Endothelial cell of umbilical vein (primary cell): ENCODE results near the gene USP6NL. TPM values are rescaled to one million over a fixed set of nuclear protein-coding genes. Genes with fewer than 3 reads are reported as not detected.

Experiments
- BruUV-seq: library from RNA; stranded (reverse); fragments of 400-500 nt; replicated peaks from 2 replicates; lab custom pipeline; 2021; lab: Mats Ljungman, UMichigan
- CTCF ChIA-PET: fragments of 300-600, 350-600 bp; sonication (Branson Sonifier 250); formaldehyde crosslinking; loops from one replicate; lab custom pipeline; 2021; ENCODE audit warnings: antibody characterized with exemption, inconsistent platforms; lab: Charles Lee
- POLR2A ChIA-PET: fragments of 300-600, 350-600 bp; sonication (Branson Sonifier 250); formaldehyde crosslinking; loops from one replicate; lab custom pipeline; 2021; ENCODE audit warnings: antibody characterized with exemption, inconsistent platforms; lab: Charles Lee
- DNase-seq: peaks from one replicate; pipeline ENCODE4 v3.0.0-alpha.2; 2011; ENCODE audit warnings: low read depth, low spot score
- FAIRE-seq: peaks from 2 replicates; lab custom pipeline; 2011; peaks lifted over from hg19 to GRCh38; lab: Jason Lieb, UNC
- H2AFZ ChIP-seq: 2 replicates; pipeline ENCODE4 v1.6.0; 2012; ENCODE audit warnings: low read depth, low read length, control low read depth, inconsistent platforms
- H3K27ac ChIP-seq: 2 replicates; pipeline ENCODE4 v1.5.1; 2011; ENCODE audit warnings: low read depth, mild to moderate bottlenecking, control low read depth, low read length, moderate library complexity; ENCODE audit not compliant: insufficient read depth
- H3K27me3 ChIP-seq, 2 experiments: 2 replicates each; pipeline versions ENCODE4 v1.6.0 to v1.6.1; 2011; ENCODE audit warnings: low read length in 2 of 2, mixed read lengths in 1 of 2; ENCODE audit not compliant: control insufficient read depth in 2 of 2, insufficient read depth in 2 of 2
- H3K36me3 ChIP-seq, 2 experiments: 2 replicates in 1 of 2; 3 replicates in 1 of 2; pipeline ENCODE4 v1.5.1; 2011; ENCODE audit warnings: low read length in 2 of 2, mild to moderate bottlenecking in 1 of 2, moderate library complexity in 1 of 2; ENCODE audit not compliant: control insufficient read depth in 2 of 2, insufficient read depth in 2 of 2; ENCODE audit errors: extremely low read depth in 1 of 2
- H3K4me1 ChIP-seq: 3 replicates; pipeline ENCODE4 v1.5.1; 2011; ENCODE audit warnings: mild to moderate bottlenecking, low read length; ENCODE audit not compliant: control insufficient read depth, insufficient read depth; ENCODE audit errors: extremely low read depth
- H3K4me2 ChIP-seq: 2 replicates; pipeline ENCODE4 v1.6.1; 2011; ENCODE audit warnings: low read length, control low read depth, mixed read lengths; ENCODE audit not compliant: insufficient read depth
- H3K4me3 ChIP-seq, 3 experiments: fragments of 200-600 bp in 1 of 3; sonication (generic), shearing (Covaris generic) in 1 of 3; replicated peaks in 1 of 3; 2 replicates each; pipeline ENCODE4 v1.5.1; 2011 to 2016; ENCODE audit warnings: control low read depth in 3 of 3, low read length in 3 of 3, mild to moderate bottlenecking in 2 of 3, inconsistent platforms in 1 of 3, low read depth in 1 of 3, moderate library complexity in 1 of 3; ENCODE audit not compliant: insufficient read depth in 1 of 3
- H3K79me2 ChIP-seq: 2 replicates; pipeline ENCODE4 v1.6.0; 2012; ENCODE audit warnings: low read length, inconsistent platforms; ENCODE audit not compliant: control insufficient read depth, insufficient read depth
- H3K9ac ChIP-seq: replicated peaks from 2 replicates; pipeline ENCODE3; 2011; ENCODE audit warnings: low read length, control low read depth; ENCODE audit not compliant: insufficient read depth; ENCODE audit errors: extremely low read depth
- H3K9me1 ChIP-seq: replicated peaks from 3 replicates; pipeline ENCODE4 v1.6.0; 2011; ENCODE audit warnings: mild to moderate bottlenecking, low read length; ENCODE audit not compliant: control insufficient read depth, insufficient read depth; ENCODE audit errors: extremely low read depth
- H3K9me3 ChIP-seq: replicated peaks from 2 replicates; pipeline ENCODE4 v1.5.1; 2012; ENCODE audit warnings: low read length, inconsistent platforms; ENCODE audit not compliant: control insufficient read depth, insufficient read depth
- H4K20me1 ChIP-seq: replicated peaks from 2 replicates; pipeline ENCODE3; 2011; ENCODE audit warnings: mild to moderate bottlenecking, low read length; ENCODE audit not compliant: control insufficient read depth, insufficient read depth; ENCODE audit errors: extremely low read depth
- EZH2 ChIP-seq: IDR thresholded peaks from 2 replicates; pipeline ENCODE4 v1.6.1; 2012; ENCODE audit warnings: borderline replicate concordance, low read depth, mild to moderate bottlenecking, moderate library complexity, low read length, inconsistent platforms; ENCODE audit not compliant: severe bottlenecking
- FOS ChIP-seq: IDR thresholded peaks from 2 replicates; pipeline ENCODE4 v1.6.1; 2011; ENCODE audit warnings: mild to moderate bottlenecking, low read length, moderate library complexity, borderline replicate concordance; ENCODE audit not compliant: insufficient read depth
- GATA2 ChIP-seq: IDR thresholded peaks from 2 replicates; pipeline ENCODE4 v1.7.0; 2011; ENCODE audit warnings: low read depth, mild to moderate bottlenecking, moderate library complexity, mixed read lengths, low read length; ENCODE audit not compliant: insufficient read length, insufficient read depth
- JUN ChIP-seq: IDR thresholded peaks from 2 replicates; pipeline ENCODE4 v1.6.1; 2011; ENCODE audit warnings: borderline replicate concordance, low read depth; ENCODE audit not compliant: insufficient read length, insufficient read depth
- MYC ChIP-seq: IDR thresholded peaks from one replicate; pipeline ENCODE4 v1.6.1; 2011; ENCODE audit warnings: mild to moderate bottlenecking, low read depth, low read length
- POLR2A ChIP-seq: IDR thresholded peaks from 2 replicates; pipeline ENCODE4 v1.6.1; 2012; ENCODE audit warnings: low read depth, mild to moderate bottlenecking, control low read depth, low read length
- POLR2AphosphoS5 ChIP-seq: IDR thresholded peaks from 2 replicates; pipeline ENCODE4 v1.6.1; 2012; ENCODE audit warnings: low read depth, mild to moderate bottlenecking, control low read depth, low read length, moderate library complexity; ENCODE audit not compliant: insufficient read depth
- dilution Hi-C: fragments of 300-500 bp; cut with MboI; formaldehyde crosslinking; loops from one replicate; pipeline ENCODE4 v1.15.0; 2019; ENCODE audit warnings: low sequenced_read_pairs; ENCODE audit not compliant: extremely low pct_ligation_motif_present
- intact Hi-C: fragments of 100-400 bp; cut with micrococcal nuclease; formaldehyde crosslinking; loops from one replicate; pipeline ENCODE4 v1.10.0; 2022
- polyA plus RNA-seq, 4 experiments: library from polyadenylated mRNA; depleted of rRNA in 3 of 4; stranded (reverse) in 3 of 4; unstranded in 1 of 4; fragments of >200 nt; gene quantifications; 2 replicates each; pipeline versions ENCODE4 v1.2.1 to v1.2.3, GENCODE V29; 2011 to 2012; ENCODE audit warnings: missing spikeins in 1 of 4
- total RNA-seq: library from RNA; stranded (reverse); gene quantifications from 2 replicates; pipeline ENCODE4 v1.2.3, GENCODE V29; 2021
- TF ChIP-seq, protein P1 (sequence below), 2 donors: IDR thresholded peaks; 1 replicate in 1 of 2; 2 replicates in 1 of 2; pipeline ENCODE4 v1.5.1; 2011; ENCODE audit warnings: low read length in 2 of 2, mild to moderate bottlenecking in 2 of 2, moderate library complexity in 2 of 2, control low read depth in 1 of 2, inconsistent platforms in 1 of 2, low read depth in 1 of 2; ENCODE audit not compliant: insufficient read depth in 1 of 2; ENCODE audit errors: extremely low read depth in 1 of 2
- TF ChIP-seq, protein P2 (sequence below): IDR thresholded peaks from 2 replicates; pipeline ENCODE4 v1.6.1; 2011; ENCODE audit not compliant: insufficient read depth, insufficient read length

USP6NL gene
- total and polyA plus RNA-seq, 2 donors (not counting 3 experiments of a cell fraction or from before 2014, with no cell fraction given): 13.5 to 29.2 TPM

DNA sequence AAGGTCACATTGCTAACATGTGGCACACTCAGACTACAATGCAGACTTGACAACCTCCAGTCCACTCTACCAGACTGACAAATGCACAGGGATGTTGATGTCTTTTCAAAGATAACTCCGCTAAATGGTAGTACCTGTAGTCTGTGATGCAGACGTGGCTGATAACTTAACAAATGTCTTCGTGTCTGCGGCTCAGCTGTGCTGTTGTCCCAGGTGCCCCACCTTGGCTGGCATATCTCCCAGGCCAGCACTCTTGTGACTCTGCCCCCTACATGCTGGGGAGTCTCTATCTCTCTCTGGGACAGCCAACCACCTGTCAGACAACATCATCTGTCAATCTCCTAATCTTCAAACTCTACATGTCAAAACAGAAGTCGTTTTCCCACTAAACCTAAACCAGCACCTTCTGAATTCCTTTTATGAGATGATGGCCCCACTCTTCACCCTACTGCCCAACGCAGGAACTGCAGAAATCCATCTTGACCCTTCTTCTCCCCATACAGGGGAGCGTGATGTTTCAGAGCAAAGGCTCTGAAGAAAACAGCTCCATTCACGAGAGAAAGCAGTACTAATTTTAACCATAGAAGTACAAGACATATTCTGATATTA lies 156.4 kb downstream of the USP6NL start:
- no peaks in the 10 kb centered on the region for H3K79me2 ChIP-seq
- no peak overlapping the region for H3K27ac ChIP-seq
- no peak overlapping the region for H3K4me3 ChIP-seq
- H3K9me3 ChIP-seq: no peaks in the 10 kb centered on the region
- no peak for TF ChIP-seq POLR2AphosphoS5
- TF ChIP-seq, protein P1, sequence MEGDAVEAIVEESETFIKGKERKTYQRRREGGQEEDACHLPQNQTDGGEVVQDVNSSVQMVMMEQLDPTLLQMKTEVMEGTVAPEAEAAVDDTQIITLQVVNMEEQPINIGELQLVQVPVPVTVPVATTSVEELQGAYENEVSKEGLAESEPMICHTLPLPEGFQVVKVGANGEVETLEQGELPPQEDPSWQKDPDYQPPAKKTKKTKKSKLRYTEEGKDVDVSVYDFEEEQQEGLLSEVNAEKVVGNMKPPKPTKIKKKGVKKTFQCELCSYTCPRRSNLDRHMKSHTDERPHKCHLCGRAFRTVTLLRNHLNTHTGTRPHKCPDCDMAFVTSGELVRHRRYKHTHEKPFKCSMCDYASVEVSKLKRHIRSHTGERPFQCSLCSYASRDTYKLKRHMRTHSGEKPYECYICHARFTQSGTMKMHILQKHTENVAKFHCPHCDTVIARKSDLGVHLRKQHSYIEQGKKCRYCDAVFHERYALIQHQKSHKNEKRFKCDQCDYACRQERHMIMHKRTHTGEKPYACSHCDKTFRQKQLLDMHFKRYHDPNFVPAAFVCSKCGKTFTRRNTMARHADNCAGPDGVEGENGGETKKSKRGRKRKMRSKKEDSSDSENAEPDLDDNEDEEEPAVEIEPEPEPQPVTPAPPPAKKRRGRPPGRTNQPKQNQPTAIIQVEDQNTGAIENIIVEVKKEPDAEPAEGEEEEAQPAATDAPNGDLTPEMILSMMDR (IDR thresholded peaks at IDR 0.05; ENCODE audit: extremely low read depth in 1 of 2, insufficient read depth in 1 of 2, low read depth in 1 of 2, low read length in 2 of 2): peak in 1 of 2 donors; percentile 16
- H3K27me3 ChIP-seq: no peaks in the 10 kb centered on the region
- DNase-seq (no peak), FAIRE-seq (no peak)
- ChIA-PET POLR2A (no interaction called here), CTCF (no interaction called here)
- no peak overlapping the region for H2AFZ ChIP-seq
- no peaks in the 10 kb centered on the region for H3K4me1 ChIP-seq
- peaks cover 0 to 1% of the 10 kb centered on the region in 2 experiments for H3K36me3 ChIP-seq
- no peak overlapping the region for H3K4me2 ChIP-seq
- BruUV-seq: no TSS peak
- no peak overlapping the region for H3K9ac ChIP-seq
- no peaks in the 10 kb centered on the region for H3K9me1 ChIP-seq
- dilution Hi-C loops: no loop called here
- intact Hi-C loops: no loop called here
- H4K20me1 ChIP-seq: no peaks in the 10 kb centered on the region

DNA sequence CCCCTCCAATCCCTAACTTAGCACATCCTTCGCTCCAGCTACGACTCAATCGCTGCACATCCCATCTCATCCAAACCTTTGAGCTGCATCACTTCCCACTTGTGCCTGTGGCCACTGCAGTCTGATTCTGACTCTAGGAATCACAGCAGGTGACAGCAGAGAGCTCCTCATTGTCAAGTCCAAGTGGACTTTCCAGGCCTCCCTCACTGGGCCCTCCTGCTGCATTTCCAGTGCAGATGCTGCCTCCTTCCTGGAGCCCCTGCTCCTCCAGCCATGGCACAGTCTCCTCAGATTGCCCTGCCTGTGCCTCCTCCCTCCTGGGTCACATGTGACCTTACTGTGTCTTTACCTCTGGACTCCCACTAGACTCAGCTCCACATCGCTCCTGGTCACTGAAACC lies 157.3 kb downstream of the USP6NL start:
- dilution Hi-C loops (no loop called here), intact Hi-C loops (no loop called here)
- Histone ChIP-seq H3K36me3 (peaks cover 0 to 1% of the 10 kb centered on the region in 2 experiments), H3K9me3 (no peaks in the 10 kb centered on the region), H3K4me2 (no peak overlapping the region), H4K20me1 (no peaks in the 10 kb centered on the region), H3K79me2 (no peaks in the 10 kb centered on the region), H3K9ac (no peak overlapping the region), H3K27me3 (no peaks in the 10 kb centered on the region), H3K4me1 (no peaks in the 10 kb centered on the region), H3K27ac (no peak overlapping the region), H3K9me1 (no peaks in the 10 kb centered on the region), H3K4me3 (no peak overlapping the region), H2AFZ (no peak overlapping the region)
- ChIA-PET CTCF (no interaction called here), POLR2A (no interaction called here)
- FAIRE-seq (no peak), DNase-seq (no peak)
- TF ChIP-seq FOS (no peak), MYC (no peak), POLR2A (no peak), JUN (no peak), GATA2 (no peak), EZH2 (no peak), POLR2AphosphoS5 (no peak)
- TF ChIP-seq, protein P2, sequence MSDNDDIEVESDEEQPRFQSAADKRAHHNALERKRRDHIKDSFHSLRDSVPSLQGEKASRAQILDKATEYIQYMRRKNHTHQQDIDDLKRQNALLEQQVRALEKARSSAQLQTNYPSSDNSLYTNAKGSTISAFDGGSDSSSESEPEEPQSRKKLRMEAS: no peak
- TF ChIP-seq, protein P1 (IDR thresholded peaks at IDR 0.05; ENCODE audit: extremely low read depth in 1 of 2, insufficient read depth in 1 of 2, low read depth in 1 of 2, low read length in 2 of 2): no peak
- no TSS peak for BruUV-seq
